HFFc6 (cell line): Measurements from ENCODE around the gene SUCO. TPM values are rescaled to one million over a fixed set of nuclear protein-coding genes. Genes with fewer than 3 reads are reported as not detected.

Experiments used
- DNase-seq: peaks from one replicate; pipeline ENCODE4 v3.0.0-alpha.2; 2018
- H3K27ac Mint-ChIP-seq: 2 replicates; pipeline ENCODE4 v1.8.0; 2020; ENCODE audit warnings: mild to moderate bottlenecking, mixed read lengths
- H3K27me3 Mint-ChIP-seq: 2 replicates; pipeline ENCODE4 v1.8.0; 2021; ENCODE audit warnings: mild to moderate bottlenecking, moderate library complexity, mixed read lengths; ENCODE audit not compliant: insufficient read depth
- H3K36me3 Mint-ChIP-seq: 2 replicates; pipeline ENCODE4 v1.8.0; 2021; ENCODE audit warnings: low read depth, mixed read lengths
- H3K4me1 Mint-ChIP-seq: 2 replicates; pipeline ENCODE4 v1.8.0; 2020; ENCODE audit warnings: low read depth, mixed read lengths
- H3K4me3 Mint-ChIP-seq: 2 replicates; pipeline ENCODE4 v1.8.0; 2020; ENCODE audit warnings: mild to moderate bottlenecking, moderate library complexity, mixed read lengths
- H3K9me3 Mint-ChIP-seq: 2 replicates; pipeline ENCODE4 v1.8.0; 2020; ENCODE audit warnings: mild to moderate bottlenecking, mixed read lengths
- CTCF ChIP-seq: fragments of 200-600 bp; sonication (generic); IDR thresholded peaks from 2 replicates; pipeline ENCODE4 v1.5.0; 2021; ENCODE audit warnings: antibody characterized with exemption, mild to moderate bottlenecking
- total RNA-seq, 6 experiments: library from RNA; stranded (reverse); fragmentation: NEBNext Ultra II Directional; extraction: Animal tissue kit (Norgen Biotek cat#: 25700); gene quantifications; 2 replicates in 1 of 6; 3 replicates in 5 of 6; pipeline ENCODE4 v1.2.3, GENCODE V29; 2021

SUCO gene
- total RNA-seq, 6 experiments from 2014 or later = 33.9 to 45.2 (median 37.1) TPM

- no peaks in the 10 kb centered on the region for H3K9me3 Mint-ChIP-seq
- no peak overlapping the region for H3K27ac Mint-ChIP-seq
- no peak for DNase-seq
- no peaks in the 10 kb centered on the region for H3K27me3 Mint-ChIP-seq
- H3K4me3 Mint-ChIP-seq = no peak overlapping the region
- H3K36me3 Mint-ChIP-seq = peaks cover 6% of the 10 kb centered on the region
- peaks cover 54% of the 10 kb centered on the region for H3K4me1 Mint-ChIP-seq
- TF ChIP-seq CTCF = no peak
Measured at GRCh38 chr1:172540635-172541034, 7.7 kb downstream of the SUCO start.

GRCh38 chr1:172544481-172545104 lies 11.6 kb downstream of the SUCO start:
- no peak for DNase-seq
- Mint-ChIP-seq H3K4me3 (no peak overlapping the region), H3K27me3 (no peaks in the 10 kb centered on the region), H3K9me3 (no peaks in the 10 kb centered on the region), H3K36me3 (no peaks in the 10 kb centered on the region), H3K27ac (no peak overlapping the region), H3K4me1 (peaks cover 52% of the 10 kb centered on the region)
- TF ChIP-seq CTCF = no peak

GRCh38 chr1:172545396-172546004 lies 12.6 kb downstream of the SUCO start:
- H3K27me3 Mint-ChIP-seq = no peaks in the 10 kb centered on the region
- H3K27ac Mint-ChIP-seq = no peak overlapping the region
- no peaks in the 10 kb centered on the region for H3K36me3 Mint-ChIP-seq
- no peaks in the 10 kb centered on the region for H3K9me3 Mint-ChIP-seq
- no peak for TF ChIP-seq CTCF
- H3K4me3 Mint-ChIP-seq = no peak overlapping the region
- peaks cover 56% of the 10 kb centered on the region for H3K4me1 Mint-ChIP-seq
- no peak for DNase-seq

GRCh38 chr1:172547071-172547470 lies 14.1 kb downstream of the SUCO start:
- Mint-ChIP-seq H3K36me3 (no peaks in the 10 kb centered on the region), H3K4me3 (no peak overlapping the region), H3K27ac (no peak overlapping the region; the same call in 1 of the 2 replicates), H3K9me3 (no peaks in the 10 kb centered on the region), H3K4me1 (peaks cover 51% of the 10 kb centered on the region), H3K27me3 (no peaks in the 10 kb centered on the region)
- DNase-seq = peak; percentile 40
- TF ChIP-seq CTCF = no peak

GRCh38 chr1:172549621-172550280 lies 16.8 kb downstream of the SUCO start:
- Mint-ChIP-seq H3K27me3 (no peaks in the 10 kb centered on the region), H3K36me3 (0 out of 2 replicates have a peak, but pooled peaks cover under 1% of the 10 kb centered on the region), H3K4me1 (peaks cover 41% of the 10 kb centered on the region), H3K4me3 (peak overlapping the region; percentile 62), H3K27ac (peak overlapping the region; percentile 67), H3K9me3 (no peaks in the 10 kb centered on the region)
- peak; percentile 50 for DNase-seq
- no peak for TF ChIP-seq CTCF
